Sigmoid colon (tissue), 3 donors: ENCODE data around the gene SPOCK1.

ENCODE experiments used
- CTCF ChIP-seq, 4 experiments: fragments of 450-650 bp in 3 of 4; fragments of 200-600 bp in 1 of 4; IDR thresholded peaks; one replicate each; pipeline ENCODE4 v1.5.1; 2016 to 2019; ENCODE audit warnings: antibody characterized with exemption in 4 of 4, mild to moderate bottlenecking in 3 of 4, moderate library complexity in 2 of 4
- POLR2A ChIP-seq, 2 donors: fragments of 450-650 bp; IDR thresholded peaks; one replicate each; pipeline ENCODE4 v1.6.1; 2016; ENCODE audit warnings: antibody characterized with exemption in 2 of 2, mild to moderate bottlenecking in 2 of 2, moderate library complexity in 2 of 2

GRCh38 chr5:137240285-137240684, 258.8 kb downstream of the SPOCK1 start:
- TF ChIP-seq CTCF (IDR thresholded peaks at IDR 0.05) (no peak), POLR2A (IDR thresholded peaks at IDR 0.05) (no peak)
